Activated CD8-positive, alpha-beta memory T cell treated with anti-CD3 and anti-CD28 coated beads for 36 hours (primary cell): ENCODE data around the gene NALCN. TPM values are rescaled to one million over a fixed set of nuclear protein-coding genes. Genes with fewer than 3 reads are reported as not detected.

Experiments
- CTCF ChIA-PET: fragments of 350-600 bp; sonication (Branson Sonifier 250); formaldehyde crosslinking; loops from one replicate; lab custom pipeline; 2021; ENCODE audit warnings: antibody characterized with exemption; lab: Charles Lee
- POLR2A ChIA-PET: fragments of 350-600 bp; sonication (Branson Sonifier 250); formaldehyde crosslinking; loops from one replicate; lab custom pipeline; 2021; ENCODE audit warnings: antibody characterized with exemption; lab: Charles Lee
- total RNA-seq, 2 experiments: library from RNA; stranded (reverse); gene quantifications; one replicate each; pipeline ENCODE4 v1.2.3, GENCODE V29; 2021

NALCN gene
- total RNA-seq, 2 experiments from 2014 or later, result not detected

- POLR2A ChIA-PET, result no interaction called here
- CTCF ChIA-PET, result no interaction called here
Observed at GRCh38 chr13:101417501-101417900, 1.2 kb upstream of the NALCN start.

- CTCF ChIA-PET, result no interaction called here
- POLR2A ChIA-PET, result no interaction called here
Observed at GRCh38 chr13:101417043-101417406, 717 bp upstream of the NALCN start.

- ChIA-PET POLR2A (no interaction called here), CTCF (no interaction called here)
Observed at GRCh38 chr13:101415358-101416174, 742 bp downstream of the NALCN start.

DNA sequence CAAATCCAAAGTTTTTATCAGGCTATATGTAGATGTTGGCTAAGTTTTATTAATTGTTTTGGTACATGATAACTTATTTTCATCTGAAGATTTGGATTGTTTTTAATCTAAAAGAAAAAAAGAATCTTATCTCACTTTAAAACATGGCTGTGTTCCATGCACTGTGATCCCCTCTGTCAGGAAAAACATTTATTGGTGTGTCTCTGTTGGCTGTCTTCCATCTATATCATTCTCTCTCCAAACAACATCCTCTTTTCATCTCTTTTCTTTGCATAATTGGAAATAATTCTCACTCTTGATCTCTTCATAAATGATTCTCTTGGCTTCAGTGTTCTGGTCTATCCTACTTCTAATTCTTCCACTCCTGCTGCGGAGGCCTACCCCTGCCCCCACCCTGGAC is 4.2 kb downstream of the NALCN start:
- POLR2A ChIA-PET, result no interaction called here

GRCh38 chr13:101408992-101409656 is 7.2 kb downstream of the NALCN start:
- ChIA-PET CTCF (no interaction called here), POLR2A (no interaction called here)

More for the DNA sequence above, 4.2 kb downstream of the NALCN start:
- CTCF ChIA-PET, result no interaction called here

- CTCF ChIA-PET, result no interaction called here
- POLR2A ChIA-PET, result no interaction called here
Observed at GRCh38 chr13:101408154-101408553, 8.2 kb downstream of the NALCN start.

GRCh38 chr13:101406791-101407190 is 9.5 kb downstream of the NALCN start:
- ChIA-PET CTCF (no interaction called here), POLR2A (no interaction called here)

- POLR2A ChIA-PET, result no interaction called here
- CTCF ChIA-PET, result no interaction called here
Observed at GRCh38 chr13:101401196-101401595, 15.1 kb downstream of the NALCN start.

DNA sequence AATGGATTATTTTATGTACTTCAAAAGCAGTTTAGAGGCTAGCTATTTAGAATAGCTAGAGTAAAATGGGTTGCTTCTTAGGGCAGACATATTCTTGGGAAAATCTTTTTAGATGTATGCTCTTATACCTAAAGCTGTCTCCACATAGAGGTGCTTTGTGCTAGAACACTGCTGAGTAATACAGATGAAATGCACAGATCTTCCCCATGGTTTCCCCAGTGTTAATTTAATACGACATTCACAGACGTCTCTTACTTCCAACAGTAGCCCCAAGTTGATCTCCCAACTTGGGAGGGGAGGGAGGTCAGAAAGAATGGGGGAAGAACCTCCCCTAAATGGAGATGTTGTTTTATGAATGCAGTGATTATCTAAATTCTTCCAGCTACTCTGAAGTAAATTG is 16.9 kb downstream of the NALCN start:
- CTCF ChIA-PET, result no interaction called here
- POLR2A ChIA-PET, result no interaction called here

DNA sequence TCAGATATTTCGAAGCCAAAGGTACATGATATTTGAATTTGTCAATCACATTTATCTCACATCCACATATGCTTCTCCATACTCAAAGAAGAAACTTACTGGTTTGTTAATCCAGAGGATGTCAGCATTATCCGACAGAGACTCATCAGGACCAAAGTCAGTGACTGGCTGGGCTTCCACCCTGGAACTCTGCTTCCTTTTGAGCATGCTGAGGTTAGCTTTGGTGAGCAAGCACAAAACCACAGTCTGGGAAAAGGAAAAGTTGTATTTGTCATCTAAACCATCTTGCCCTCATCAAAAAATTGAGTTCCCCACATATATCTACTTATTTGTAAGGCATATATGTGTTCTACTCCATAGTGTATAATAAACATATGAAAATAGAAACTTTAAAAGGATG is 17.4 kb downstream of the NALCN start:
- ChIA-PET CTCF (no interaction called here), POLR2A (no interaction called here)

DNA sequence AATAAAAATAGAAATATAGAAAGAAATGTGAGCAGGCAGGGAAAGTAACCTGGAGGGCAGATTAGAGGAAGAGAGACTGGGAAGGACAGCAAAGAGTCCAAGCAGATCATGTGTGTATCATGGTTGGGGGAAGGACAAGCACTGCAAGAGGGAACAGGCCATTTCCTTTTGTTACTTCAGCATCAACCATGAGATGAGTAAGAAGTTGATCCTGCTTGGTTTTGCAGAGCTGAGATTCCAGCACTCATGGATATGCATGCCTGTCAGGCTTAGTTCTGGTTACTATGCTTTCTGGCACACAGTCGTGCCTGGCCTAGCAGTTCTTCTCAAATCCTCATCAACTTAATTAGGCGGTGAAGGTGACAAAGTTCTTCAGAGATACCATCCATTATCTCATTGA is 18.1 kb downstream of the NALCN start:
- CTCF ChIA-PET, result no interaction called here
- POLR2A ChIA-PET, result no interaction called here

DNA sequence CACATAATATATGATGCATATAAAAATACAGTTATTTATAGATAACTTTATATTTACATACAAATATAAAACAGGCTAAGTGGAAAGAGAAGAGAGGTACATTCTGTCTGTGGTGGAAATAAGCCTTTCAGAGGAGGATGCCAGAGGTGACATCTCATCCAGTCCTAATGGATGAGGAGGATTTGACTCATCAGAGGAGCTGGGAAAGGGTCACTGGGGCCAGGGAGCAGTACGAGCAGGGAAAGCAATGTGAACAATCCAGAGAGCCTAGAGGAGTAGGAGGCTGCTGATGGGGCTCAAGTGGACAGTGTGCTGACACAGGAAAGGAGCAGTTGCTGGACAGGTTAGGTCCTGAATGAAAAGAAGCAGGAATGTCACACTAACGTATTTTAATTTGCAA is 18.6 kb downstream of the NALCN start:
- ChIA-PET POLR2A (no interaction called here), CTCF (no interaction called here)

DNA sequence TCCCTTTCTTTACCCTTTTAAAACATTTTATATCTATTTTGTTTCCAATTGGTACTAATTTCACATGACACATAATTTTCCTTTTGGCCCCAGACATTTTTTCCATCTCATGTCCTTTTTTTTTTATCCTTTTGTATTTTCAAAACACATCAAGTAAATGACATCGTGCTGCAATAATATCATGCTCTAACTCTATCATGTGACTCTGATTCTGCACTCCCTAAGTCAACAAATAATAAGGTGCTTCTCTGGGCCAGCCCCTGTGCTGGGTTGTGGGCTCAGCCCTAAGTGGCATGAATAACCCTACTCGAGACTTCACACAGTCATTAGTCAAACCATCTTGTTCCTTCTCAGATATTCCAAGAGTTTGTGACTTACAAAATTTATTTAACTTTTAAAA is 21.7 kb downstream of the NALCN start:
- POLR2A ChIA-PET, result no interaction called here
- CTCF ChIA-PET, result no interaction called here

DNA sequence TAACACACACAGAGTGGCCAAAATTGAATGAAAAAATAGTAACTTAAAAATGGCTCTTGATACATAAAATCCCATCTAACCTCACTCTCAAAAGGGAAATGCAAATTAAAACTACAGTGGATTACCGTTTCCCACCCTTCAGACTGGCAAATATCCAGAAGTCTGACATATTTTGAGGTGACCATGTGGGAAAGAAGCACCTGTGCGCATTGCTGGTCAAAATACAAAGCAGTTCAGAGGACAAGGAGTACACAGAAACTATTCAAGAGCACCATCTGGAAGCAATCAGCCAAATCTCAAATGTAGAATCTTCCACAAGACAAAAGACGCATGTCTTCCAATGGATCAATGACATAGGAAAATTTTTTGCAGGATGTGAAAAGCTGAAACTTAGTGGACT is 23.2 kb downstream of the NALCN start:
- POLR2A ChIA-PET, result no interaction called here
- CTCF ChIA-PET, result no interaction called here

GRCh38 chr13:101390461-101390860 is 25.8 kb downstream of the NALCN start:
- ChIA-PET CTCF (no interaction called here), POLR2A (no interaction called here)

- CTCF ChIA-PET, result no interaction called here
- POLR2A ChIA-PET, result no interaction called here
Observed at GRCh38 chr13:101384929-101385328, 31.4 kb downstream of the NALCN start.

GRCh38 chr13:101383595-101383994 is 32.7 kb downstream of the NALCN start:
- CTCF ChIA-PET, result no interaction called here
- POLR2A ChIA-PET, result no interaction called here

DNA sequence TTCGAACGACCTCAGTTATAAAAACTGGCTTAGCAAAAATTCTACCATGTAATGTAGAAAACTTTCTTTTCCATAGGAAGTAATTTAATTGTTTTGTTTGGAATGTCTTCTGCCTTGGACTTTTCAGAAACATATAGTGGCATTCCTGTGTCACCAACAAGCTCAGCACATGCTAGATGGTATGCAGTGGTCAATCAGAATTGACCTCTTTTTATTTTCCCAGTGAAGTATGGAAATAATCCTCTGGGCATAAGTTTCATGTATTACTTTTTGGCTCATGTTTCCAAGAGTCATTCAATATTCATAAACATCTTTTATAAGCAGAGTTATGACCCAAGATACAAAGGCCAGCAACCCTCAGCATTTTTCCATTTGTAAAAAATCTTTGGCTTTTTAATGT is 33.6 kb downstream of the NALCN start:
- ChIA-PET CTCF (no interaction called here), POLR2A (no interaction called here)

- ChIA-PET POLR2A (no interaction called here), CTCF (no interaction called here)
Observed at GRCh38 chr13:101382086-101382485, 34.2 kb downstream of the NALCN start.

- POLR2A ChIA-PET, result no interaction called here
- CTCF ChIA-PET, result no interaction called here
Observed at GRCh38 chr13:101360525-101360924, 55.8 kb downstream of the NALCN start.

GRCh38 chr13:101354895-101355294 is 61.4 kb downstream of the NALCN start:
- ChIA-PET POLR2A (no interaction called here), CTCF (no interaction called here)
